ENCODE data around the gene FRMPD1.

FRMPD1 gene

GRCh38 chr9:37639109-37639762, 11.5 kb upstream of the FRMPD1 start:
- ATAC-seq (replicated peaks; ENCODE audit: extremely low read depth, poor library complexity, severe bottlenecking) (no peak), DNase-seq (ENCODE audit: low spot score in 2 of 2) (no peak)
- no peaks in the 10 kb centered on the region for H3K36me3 Mint-ChIP-seq (ENCODE audit: insufficient read depth)
- no peaks in the 10 kb centered on the region for H3K4me1 Mint-ChIP-seq
- no peak overlapping the region for H3K4me3 Mint-ChIP-seq
- no peaks in the 10 kb centered on the region for H3K9me3 Mint-ChIP-seq
- H3K27ac Mint-ChIP-seq (ENCODE audit: low read depth): no peak overlapping the region
- H3K27me3 Mint-ChIP-seq: peaks cover 44% of the 10 kb centered on the region

- no peak for DNase-seq (ENCODE audit: low spot score in 2 of 2)
- no peak for ATAC-seq (replicated peaks; ENCODE audit: extremely low read depth, poor library complexity, severe bottlenecking)
- peaks cover 44% of the 10 kb centered on the region for H3K27me3 Mint-ChIP-seq
- no peaks in the 10 kb centered on the region for H3K4me1 Mint-ChIP-seq
- no peak overlapping the region for H3K4me3 Mint-ChIP-seq
- H3K36me3 Mint-ChIP-seq (ENCODE audit: insufficient read depth): no peaks in the 10 kb centered on the region
- H3K27ac Mint-ChIP-seq (ENCODE audit: low read depth): no peak overlapping the region
- H3K9me3 Mint-ChIP-seq: no peaks in the 10 kb centered on the region
These were observed 10.9 kb upstream of the FRMPD1 start for GRCh38 chr9:37639841-37640240.

- peaks cover 43% of the 10 kb centered on the region for H3K27me3 Mint-ChIP-seq
- DNase-seq (ENCODE audit: low spot score in 2 of 2) (no peak), ATAC-seq (replicated peaks; ENCODE audit: extremely low read depth, poor library complexity, severe bottlenecking) (no peak)
- H3K9me3 Mint-ChIP-seq: no peaks in the 10 kb centered on the region
- no peaks in the 10 kb centered on the region for H3K4me1 Mint-ChIP-seq
- H3K4me3 Mint-ChIP-seq: no peak overlapping the region
- H3K27ac Mint-ChIP-seq (ENCODE audit: low read depth): no peak overlapping the region
- no peaks in the 10 kb centered on the region for H3K36me3 Mint-ChIP-seq (ENCODE audit: insufficient read depth)
These were observed 10.5 kb upstream of the FRMPD1 start for GRCh38 chr9:37640246-37640645.

GRCh38 chr9:37641331-37641730, 9.4 kb upstream of the FRMPD1 start:
- no peaks in the 10 kb centered on the region for H3K9me3 Mint-ChIP-seq
- no peaks in the 10 kb centered on the region for H3K4me1 Mint-ChIP-seq
- no peak for DNase-seq (ENCODE audit: low spot score in 2 of 2)
- H3K27ac Mint-ChIP-seq (ENCODE audit: low read depth): no peak overlapping the region
- no peak overlapping the region for H3K4me3 Mint-ChIP-seq
- no peaks in the 10 kb centered on the region for H3K36me3 Mint-ChIP-seq (ENCODE audit: insufficient read depth)
- no peak for ATAC-seq (replicated peaks; ENCODE audit: extremely low read depth, poor library complexity, severe bottlenecking)
- H3K27me3 Mint-ChIP-seq: peaks cover 35% of the 10 kb centered on the region

- no peaks in the 10 kb centered on the region for H3K9me3 Mint-ChIP-seq
- no peak for ATAC-seq (replicated peaks; ENCODE audit: extremely low read depth, poor library complexity, severe bottlenecking)
- H3K27me3 Mint-ChIP-seq: peaks cover 51% of the 10 kb centered on the region
- DNase-seq (ENCODE audit: low spot score in 2 of 2): no peak
- H3K4me3 Mint-ChIP-seq: no peak overlapping the region
- no peak overlapping the region for H3K27ac Mint-ChIP-seq (ENCODE audit: low read depth)
- H3K4me1 Mint-ChIP-seq: no peaks in the 10 kb centered on the region
- no peaks in the 10 kb centered on the region for H3K36me3 Mint-ChIP-seq (ENCODE audit: insufficient read depth)
These were observed 7.5 kb upstream of the FRMPD1 start for GRCh38 chr9:37643214-37643613.

GRCh38 chr9:37645903-37646506, 4.7 kb upstream of the FRMPD1 start:
- Mint-ChIP-seq H3K27me3 (peaks cover 72% of the 10 kb centered on the region), H3K27ac (ENCODE audit: low read depth) (no peak overlapping the region), H3K9me3 (no peaks in the 10 kb centered on the region), H3K36me3 (ENCODE audit: insufficient read depth) (no peaks in the 10 kb centered on the region), H3K4me1 (peaks cover 6% of the 10 kb centered on the region), H3K4me3 (no peak overlapping the region)
- no peak for DNase-seq (ENCODE audit: low spot score in 2 of 2)
- no peak for ATAC-seq (replicated peaks; ENCODE audit: extremely low read depth, poor library complexity, severe bottlenecking)

- Mint-ChIP-seq H3K9me3 (no peaks in the 10 kb centered on the region), H3K4me3 (peak overlapping the region; percentile 73), H3K36me3 (ENCODE audit: insufficient read depth) (no peaks in the 10 kb centered on the region), H3K27me3 (peaks cover 85% of the 10 kb centered on the region), H3K4me1 (peaks cover 6% of the 10 kb centered on the region), H3K27ac (ENCODE audit: low read depth) (no peak overlapping the region)
- ATAC-seq (replicated peaks; ENCODE audit: extremely low read depth, poor library complexity, severe bottlenecking) (no peak), DNase-seq (ENCODE audit: low spot score in 2 of 2) (no peak)
These were observed 368 bp upstream of the FRMPD1 start for GRCh38 chr9:37650299-37650872.

- Mint-ChIP-seq H3K9me3 (no peaks in the 10 kb centered on the region), H3K4me3 (no peak overlapping the region), H3K27ac (ENCODE audit: low read depth) (no peak overlapping the region), H3K4me1 (peaks cover 6% of the 10 kb centered on the region), H3K36me3 (ENCODE audit: insufficient read depth) (no peaks in the 10 kb centered on the region), H3K27me3 (peaks cover 91% of the 10 kb centered on the region)
- ATAC-seq (replicated peaks; ENCODE audit: extremely low read depth, poor library complexity, severe bottlenecking) (no peak), DNase-seq (ENCODE audit: low spot score in 2 of 2) (no peak)
These were observed 1.5 kb downstream of the FRMPD1 start for GRCh38 chr9:37652261-37652660.

GRCh38 chr9:37653385-37653784, 2.6 kb downstream of the FRMPD1 start:
- Mint-ChIP-seq H3K4me1 (peaks cover 6% of the 10 kb centered on the region), H3K27ac (ENCODE audit: low read depth) (no peak overlapping the region), H3K4me3 (no peak overlapping the region), H3K9me3 (no peaks in the 10 kb centered on the region), H3K27me3 (peaks cover 91% of the 10 kb centered on the region), H3K36me3 (ENCODE audit: insufficient read depth) (no peaks in the 10 kb centered on the region)
- no peak for DNase-seq (ENCODE audit: low spot score in 2 of 2)
- ATAC-seq (replicated peaks; ENCODE audit: extremely low read depth, poor library complexity, severe bottlenecking): no peak

- Mint-ChIP-seq H3K4me3 (no peak overlapping the region), H3K4me1 (no peaks in the 10 kb centered on the region), H3K36me3 (ENCODE audit: insufficient read depth) (no peaks in the 10 kb centered on the region), H3K9me3 (no peaks in the 10 kb centered on the region), H3K27ac (ENCODE audit: low read depth) (no peak overlapping the region), H3K27me3 (peaks cover 86% of the 10 kb centered on the region)
- no peak for ATAC-seq (replicated peaks; ENCODE audit: extremely low read depth, poor library complexity, severe bottlenecking)
- DNase-seq (ENCODE audit: low spot score in 2 of 2): no peak
These were observed 6.2 kb downstream of the FRMPD1 start for GRCh38 chr9:37656936-37657335.

GRCh38 chr9:37660691-37661090, 9.9 kb downstream of the FRMPD1 start:
- Mint-ChIP-seq H3K9me3 (no peaks in the 10 kb centered on the region), H3K4me3 (no peak overlapping the region), H3K27me3 (peaks cover 80% of the 10 kb centered on the region), H3K4me1 (no peaks in the 10 kb centered on the region), H3K36me3 (ENCODE audit: insufficient read depth) (no peaks in the 10 kb centered on the region), H3K27ac (ENCODE audit: low read depth) (no peak overlapping the region)
- ATAC-seq (replicated peaks; ENCODE audit: extremely low read depth, poor library complexity, severe bottlenecking) (no peak), DNase-seq (ENCODE audit: low spot score in 2 of 2) (no peak)

- no peak for ATAC-seq (replicated peaks; ENCODE audit: extremely low read depth, poor library complexity, severe bottlenecking)
- H3K27ac Mint-ChIP-seq (ENCODE audit: low read depth): no peak overlapping the region
These were observed 13.2 kb downstream of the FRMPD1 start for GRCh38 chr9:37663926-37664325.

GRCh38 chr9:37667706-37668105, 17.0 kb downstream of the FRMPD1 start:
- Mint-ChIP-seq H3K4me3 (no peak overlapping the region), H3K27me3 (peaks cover 73% of the 10 kb centered on the region), H3K4me1 (no peaks in the 10 kb centered on the region), H3K27ac (ENCODE audit: low read depth) (no peak overlapping the region), H3K9me3 (no peaks in the 10 kb centered on the region), H3K36me3 (ENCODE audit: insufficient read depth) (peaks cover 2% of the 10 kb centered on the region)
- DNase-seq (ENCODE audit: low spot score in 2 of 2) (no peak), ATAC-seq (replicated peaks; ENCODE audit: extremely low read depth, poor library complexity, severe bottlenecking) (no peak)

More at GRCh38 chr9:37663926-37664325, 13.2 kb downstream of the FRMPD1 start:
- Mint-ChIP-seq H3K36me3 (ENCODE audit: insufficient read depth) (peaks cover 2% of the 10 kb centered on the region), H3K4me1 (no peaks in the 10 kb centered on the region), H3K9me3 (no peaks in the 10 kb centered on the region), H3K27me3 (peaks cover 61% of the 10 kb centered on the region), H3K4me3 (no peak overlapping the region)
- DNase-seq (ENCODE audit: low spot score in 2 of 2): no peak

Measured in central memory CD8-positive, alpha-beta T cell (primary cell).